Loucy (cell line): ENCODE data around the gene ARHGAP4.

ENCODE experiments used
- H2AFZ ChIP-seq: fragments of 200-600 bp; sonication (generic); 2 replicates; pipeline ENCODE4 v1.6.0; 2016; ENCODE audit warnings: antibody characterized with exemption, mild to moderate bottlenecking, low read length, moderate library complexity
- H3F3A ChIP-seq: fragments of 200-600 bp; 2 replicates; pipeline ENCODE4 v1.6.0; 2016; ENCODE audit warnings: antibody characterized with exemption, low read depth, mild to moderate bottlenecking
- H3K27me3 ChIP-seq: fragments of 200-600 bp; sonication (generic); 2 replicates; pipeline ENCODE4 v1.6.1; 2014; ENCODE audit warnings: low read length, mild to moderate bottlenecking; ENCODE audit not compliant: insufficient read depth, poor library complexity, severe bottlenecking
- H3K36me3 ChIP-seq: fragments of 200-600 bp; sonication (generic); 2 replicates; pipeline ENCODE4 v1.6.1; 2016; ENCODE audit warnings: low read length; ENCODE audit not compliant: insufficient read depth
- H3K4me1 ChIP-seq: fragments of 200-600 bp; sonication (generic); 2 replicates; pipeline ENCODE4 v1.5.1; 2014; ENCODE audit warnings: low read length, mild to moderate bottlenecking; ENCODE audit not compliant: insufficient read depth, poor library complexity, severe bottlenecking
- H3K4me2 ChIP-seq: fragments of 200-600 bp; sonication (generic); 2 replicates; pipeline ENCODE4 v1.6.0; 2014; ENCODE audit warnings: antibody characterized with exemption, low read length, low read depth, mild to moderate bottlenecking; ENCODE audit not compliant: poor library complexity, severe bottlenecking
- H3K4me3 ChIP-seq: fragments of 200-600 bp; sonication (generic); 2 replicates; pipeline ENCODE4 v1.5.1; 2014; ENCODE audit warnings: low read length, mild to moderate bottlenecking, mixed read lengths; ENCODE audit not compliant: poor library complexity, severe bottlenecking
- H3K79me2 ChIP-seq: fragments of 200-600 bp; sonication (generic); 2 replicates; pipeline ENCODE4 v1.6.1; 2014; ENCODE audit warnings: low read length; ENCODE audit not compliant: insufficient read depth
- H3K9ac ChIP-seq: fragments of 200-600 bp; sonication (generic); 2 replicates; pipeline ENCODE4 v1.6.0; 2014; ENCODE audit warnings: mild to moderate bottlenecking, low read depth, low read length, moderate library complexity; ENCODE audit not compliant: poor library complexity, severe bottlenecking
- H3K9me2 ChIP-seq: fragments of 200-600 bp; sonication (generic); replicated peaks from 2 replicates; pipeline ENCODE4 v1.6.1; 2016; ENCODE audit warnings: low read depth, low read length, mixed read lengths
- H3K9me3 ChIP-seq: fragments of 200-600 bp; sonication (generic); 2 replicates; pipeline ENCODE4 v1.6.1; 2014; ENCODE audit warnings: mild to moderate bottlenecking, antibody characterized with exemption, low read length, low read depth; ENCODE audit not compliant: insufficient read depth
- H4K20me1 ChIP-seq: fragments of 200-600 bp; sonication (generic); 2 replicates; pipeline ENCODE4 v1.6.0; 2014; ENCODE audit warnings: antibody characterized with exemption, low read length, mild to moderate bottlenecking; ENCODE audit not compliant: insufficient read depth, poor library complexity, severe bottlenecking
- EZH2phosphoT487 ChIP-seq: fragments of 200-600 bp; IDR thresholded peaks from 2 replicates; pipeline ENCODE4 v1.6.1; 2018; ENCODE audit warnings: antibody characterized with exemption, mild to moderate bottlenecking, moderate library complexity, borderline replicate concordance
- TF ChIP-seq, protein P1 (sequence below): fragments of 200-600 bp; sonication (generic); conservative IDR thresholded peaks from 2 replicates; pipeline ENCODE4 v1.5.1; 2014; ENCODE audit warnings: mild to moderate bottlenecking, antibody characterized with exemption, low read length

Gene ARHGAP4

GRCh38 chrX:153931151-153931550, 5.1 kb upstream of the ARHGAP4 start:
- Histone ChIP-seq H3K9me3 (no peaks in the 10 kb centered on the region), H3K4me3 (no peak overlapping the region), H4K20me1 (no peaks in the 10 kb centered on the region), H3K36me3 (no peaks in the 10 kb centered on the region), H2AFZ (no peak overlapping the region), H3F3A (peaks cover 7% of the 10 kb centered on the region; the same call in 1 of the 2 replicates), H3K4me1 (peaks cover 13% of the 10 kb centered on the region), H3K9ac (peak overlapping the region; percentile 12), H3K79me2 (peaks cover 48% of the 10 kb centered on the region), H3K27me3 (no peaks in the 10 kb centered on the region), H3K4me2 (no peak overlapping the region), H3K9me2 (no peaks in the 10 kb centered on the region)
- TF ChIP-seq, protein P1, sequence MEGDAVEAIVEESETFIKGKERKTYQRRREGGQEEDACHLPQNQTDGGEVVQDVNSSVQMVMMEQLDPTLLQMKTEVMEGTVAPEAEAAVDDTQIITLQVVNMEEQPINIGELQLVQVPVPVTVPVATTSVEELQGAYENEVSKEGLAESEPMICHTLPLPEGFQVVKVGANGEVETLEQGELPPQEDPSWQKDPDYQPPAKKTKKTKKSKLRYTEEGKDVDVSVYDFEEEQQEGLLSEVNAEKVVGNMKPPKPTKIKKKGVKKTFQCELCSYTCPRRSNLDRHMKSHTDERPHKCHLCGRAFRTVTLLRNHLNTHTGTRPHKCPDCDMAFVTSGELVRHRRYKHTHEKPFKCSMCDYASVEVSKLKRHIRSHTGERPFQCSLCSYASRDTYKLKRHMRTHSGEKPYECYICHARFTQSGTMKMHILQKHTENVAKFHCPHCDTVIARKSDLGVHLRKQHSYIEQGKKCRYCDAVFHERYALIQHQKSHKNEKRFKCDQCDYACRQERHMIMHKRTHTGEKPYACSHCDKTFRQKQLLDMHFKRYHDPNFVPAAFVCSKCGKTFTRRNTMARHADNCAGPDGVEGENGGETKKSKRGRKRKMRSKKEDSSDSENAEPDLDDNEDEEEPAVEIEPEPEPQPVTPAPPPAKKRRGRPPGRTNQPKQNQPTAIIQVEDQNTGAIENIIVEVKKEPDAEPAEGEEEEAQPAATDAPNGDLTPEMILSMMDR: no peak
- TF ChIP-seq EZH2phosphoT487: no peak

DNA sequence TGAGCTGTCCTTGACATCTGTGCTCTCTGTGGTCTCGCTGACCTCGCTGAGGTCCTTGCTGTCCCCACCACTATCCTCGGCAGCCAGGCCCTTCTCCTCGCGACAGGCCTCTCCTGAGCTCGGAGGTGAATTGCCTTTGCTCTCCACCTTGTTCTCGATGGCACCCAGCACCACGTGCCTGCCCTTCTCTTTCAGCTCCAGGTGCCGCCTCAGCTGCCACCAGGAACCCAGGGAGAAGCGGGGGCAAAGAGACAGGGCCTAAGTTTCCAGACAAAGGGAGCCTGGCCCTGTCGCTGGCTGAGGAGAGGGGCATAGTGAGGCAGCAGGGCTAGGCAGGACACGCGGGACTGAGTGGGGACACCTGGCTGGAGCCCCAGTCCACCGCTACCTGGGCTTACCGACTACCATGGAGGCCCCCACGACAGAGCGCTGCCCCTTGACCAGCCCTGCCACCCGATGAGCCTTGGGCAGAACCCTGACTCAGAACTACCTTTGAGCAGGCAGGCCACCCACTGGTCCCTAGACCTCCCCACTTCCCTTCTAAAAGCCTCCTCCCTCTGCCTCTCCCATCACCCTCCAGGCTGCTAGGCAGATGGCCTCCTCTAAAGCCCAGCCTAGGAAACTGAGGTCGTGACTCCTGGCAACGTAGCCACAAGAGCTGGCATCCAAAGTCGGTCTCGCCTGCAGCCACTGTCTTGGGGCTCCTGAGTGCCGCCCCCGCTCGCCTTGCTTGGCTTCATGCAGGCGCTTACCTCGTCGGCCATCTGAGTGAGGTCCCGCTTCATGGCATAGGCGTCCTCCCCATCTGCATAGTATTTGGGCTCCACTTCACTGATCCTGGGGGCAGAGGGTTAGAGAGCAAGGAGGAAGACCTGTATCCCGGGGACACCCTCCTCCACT, 4.2 kb upstream of the ARHGAP4 start:
- Histone ChIP-seq H3K4me3 (no peak overlapping the region), H3K79me2 (peaks cover 55% of the 10 kb centered on the region), H3K4me1 (peaks cover 13% of the 10 kb centered on the region), H3K9ac (no peak overlapping the region), H3K9me2 (no peaks in the 10 kb centered on the region), H3K4me2 (peak overlapping the region; percentile 71), H3K27me3 (no peaks in the 10 kb centered on the region), H3F3A (peaks cover 7% of the 10 kb centered on the region; the same call in 1 of the 2 replicates), H3K9me3 (no peaks in the 10 kb centered on the region), H3K36me3 (no peaks in the 10 kb centered on the region), H4K20me1 (no peaks in the 10 kb centered on the region), H2AFZ (no peak overlapping the region)
- TF ChIP-seq, protein P1: no peak
- TF ChIP-seq EZH2phosphoT487: no peak

DNA sequence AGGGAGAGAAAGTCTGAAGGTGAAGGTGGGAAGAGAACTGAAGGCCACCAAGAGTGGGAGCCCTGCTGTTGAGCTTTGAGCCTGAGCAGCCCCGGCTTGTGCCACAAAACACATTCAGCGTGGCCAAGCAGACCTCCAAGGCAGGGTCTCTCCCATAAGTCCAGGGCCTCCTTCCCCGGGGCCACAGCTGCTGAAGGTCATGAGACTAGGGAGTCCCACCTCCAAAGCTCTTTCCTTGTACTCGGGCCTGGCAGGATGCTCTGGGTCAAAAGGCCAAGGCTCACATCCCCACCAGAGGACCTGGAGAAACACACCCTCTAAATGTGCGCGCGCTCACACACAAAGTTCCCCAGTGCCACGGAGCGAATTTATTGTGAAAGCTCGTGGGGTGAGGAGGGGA, 3.5 kb upstream of the ARHGAP4 start:
- no peaks in the 10 kb centered on the region for H3K9me2 ChIP-seq
- H3K79me2 ChIP-seq: peaks cover 59% of the 10 kb centered on the region
- H2AFZ ChIP-seq: no peak overlapping the region
- H3K4me2 ChIP-seq: peak overlapping the region; percentile 71
- TF ChIP-seq, protein P1: no peak
- H3K36me3 ChIP-seq: no peaks in the 10 kb centered on the region
- H4K20me1 ChIP-seq: no peaks in the 10 kb centered on the region
- H3K4me1 ChIP-seq: peaks cover 13% of the 10 kb centered on the region
- peak overlapping the region; percentile 78 for H3K9ac ChIP-seq
- H3K9me3 ChIP-seq: no peaks in the 10 kb centered on the region
- no peaks in the 10 kb centered on the region for H3K27me3 ChIP-seq
- H3K4me3 ChIP-seq: peak overlapping the region; percentile 69
- H3F3A ChIP-seq: peaks cover 7% of the 10 kb centered on the region; the same call in 1 of the 2 replicates
